Measurements from ENCODE around the gene PPP1R27. TPM values are rescaled to one million over a fixed set of nuclear protein-coding genes. Genes with fewer than 3 reads are reported as not detected.
"Not testable (repeated sequence)": the region's sequence is repeated elsewhere in the genome, so short reads cannot be mapped to it uniquely, and the experiment has no call there.

PPP1R27 gene
- total RNA-seq, 1 donor from 2014 or later, result not detected

DNA sequence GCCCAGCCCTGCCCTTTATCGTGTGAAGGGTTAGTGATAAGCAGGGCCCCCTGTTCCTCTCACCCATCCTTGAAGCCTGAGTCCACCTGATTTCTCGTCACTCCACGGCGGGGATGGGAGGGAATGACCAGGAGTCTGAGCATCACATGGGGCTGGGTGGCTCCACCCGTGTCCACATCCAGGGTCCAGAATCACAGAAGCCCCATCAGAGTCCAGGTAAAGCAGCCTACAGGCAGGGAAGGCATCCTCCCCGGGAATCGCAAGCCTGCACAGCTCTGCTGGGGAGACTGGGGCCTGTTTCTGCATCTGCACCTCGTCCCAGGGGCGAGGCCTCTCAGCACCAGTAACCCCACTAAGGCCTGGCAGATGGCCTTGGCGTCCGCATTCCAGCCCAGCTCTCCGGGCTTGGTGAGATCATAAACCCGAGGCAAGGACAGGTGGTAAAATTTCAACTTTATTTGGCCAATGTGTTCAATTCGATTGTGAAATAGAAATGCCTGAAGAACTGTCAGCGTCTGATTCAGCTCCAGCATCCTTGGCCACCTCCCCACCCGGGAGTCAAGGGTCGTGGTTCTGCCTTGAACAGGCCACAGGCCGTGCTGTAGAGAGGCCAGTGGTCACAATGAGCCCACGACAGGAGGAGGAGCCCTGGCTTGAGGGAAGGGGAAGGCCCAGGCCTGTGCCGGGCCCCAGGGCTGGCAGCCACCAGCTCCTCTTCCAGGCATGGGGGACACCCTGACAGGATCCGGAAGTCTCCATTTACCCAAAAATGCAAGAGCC is 8.1 kb upstream of the PPP1R27 start:
- no peak for DNase-seq (ENCODE audit: low spot score)
- Mint-ChIP-seq H3K4me3 (ENCODE audit: low read depth) (no peak overlapping the region), H3K4me1 (ENCODE audit: low read depth) (no peaks in the 10 kb centered on the region), H3K36me3 (ENCODE audit: low read depth) (peaks cover 38% of the 10 kb centered on the region), H3K9me3 (no peaks in the 10 kb centered on the region), H3K27me3 (ENCODE audit: low read depth) (no peaks in the 10 kb centered on the region), H3K27ac (no peak overlapping the region)
- intact Hi-C loops (cut with micrococcal nuclease), result no loop called here

DNA sequence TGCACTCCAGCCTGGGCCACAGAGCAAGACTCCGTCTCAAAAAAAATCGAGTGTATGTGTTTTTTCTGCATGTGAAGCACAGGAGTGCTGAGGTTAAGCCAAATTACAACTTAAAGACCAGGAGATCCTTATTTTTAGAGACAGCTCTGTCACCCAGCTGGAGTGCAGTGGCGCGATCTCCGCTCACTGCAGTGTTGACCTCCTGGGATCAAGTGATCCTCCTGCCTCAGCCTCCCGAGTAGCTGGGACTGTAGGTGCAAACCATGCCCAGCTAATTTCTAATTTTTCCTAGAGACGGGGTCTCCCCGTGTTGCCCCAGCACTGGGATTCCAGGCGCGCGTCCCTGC is 7.5 kb upstream of the PPP1R27 start:
- intact Hi-C loops (cut with micrococcal nuclease), result no loop called here
- H3K27ac Mint-ChIP-seq, result no peak overlapping the region

DNA sequence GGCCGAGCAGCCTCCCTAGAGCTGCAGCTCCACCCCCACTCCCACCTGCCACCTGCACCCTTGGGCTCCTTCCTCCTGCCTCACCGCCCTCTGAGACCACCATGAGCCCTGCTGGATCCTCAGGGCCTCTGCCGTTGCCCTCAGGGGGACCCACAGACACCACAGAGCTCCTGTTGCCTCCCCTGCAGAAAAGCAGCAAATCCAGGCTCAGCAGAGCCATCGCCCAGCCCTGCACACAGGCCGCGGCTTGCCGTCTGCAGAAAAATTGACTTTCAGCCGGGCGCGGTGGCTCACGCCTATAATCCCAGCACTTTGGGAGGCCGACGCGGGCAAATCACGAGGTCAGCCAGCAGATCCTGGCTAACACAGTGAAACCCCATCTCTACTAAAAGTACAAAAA is 7.0 kb upstream of the PPP1R27 start:
- H3K27ac Mint-ChIP-seq, result no peak overlapping the region
- H3K36me3 Mint-ChIP-seq (ENCODE audit: low read depth), result peaks cover 32% of the 10 kb centered on the region
- H3K9me3 Mint-ChIP-seq, result no peaks in the 10 kb centered on the region
- H3K4me1 Mint-ChIP-seq (ENCODE audit: low read depth), result no peaks in the 10 kb centered on the region
- no peaks in the 10 kb centered on the region for H3K27me3 Mint-ChIP-seq (ENCODE audit: low read depth)
- H3K4me3 Mint-ChIP-seq (ENCODE audit: low read depth), result no peak overlapping the region
- intact Hi-C loops (cut with micrococcal nuclease), result no loop called here
- DNase-seq (ENCODE audit: low spot score), result no peak

More for the DNA sequence above, 7.5 kb upstream of the PPP1R27 start:
- DNase-seq (ENCODE audit: low spot score), result no peak
- no peak overlapping the region for H3K4me3 Mint-ChIP-seq (ENCODE audit: low read depth)
- H3K27me3 Mint-ChIP-seq (ENCODE audit: low read depth), result no peaks in the 10 kb centered on the region
- H3K36me3 Mint-ChIP-seq (ENCODE audit: low read depth), result peaks cover 37% of the 10 kb centered on the region
- no peaks in the 10 kb centered on the region for H3K9me3 Mint-ChIP-seq
- H3K4me1 Mint-ChIP-seq (ENCODE audit: low read depth), result no peaks in the 10 kb centered on the region

DNA sequence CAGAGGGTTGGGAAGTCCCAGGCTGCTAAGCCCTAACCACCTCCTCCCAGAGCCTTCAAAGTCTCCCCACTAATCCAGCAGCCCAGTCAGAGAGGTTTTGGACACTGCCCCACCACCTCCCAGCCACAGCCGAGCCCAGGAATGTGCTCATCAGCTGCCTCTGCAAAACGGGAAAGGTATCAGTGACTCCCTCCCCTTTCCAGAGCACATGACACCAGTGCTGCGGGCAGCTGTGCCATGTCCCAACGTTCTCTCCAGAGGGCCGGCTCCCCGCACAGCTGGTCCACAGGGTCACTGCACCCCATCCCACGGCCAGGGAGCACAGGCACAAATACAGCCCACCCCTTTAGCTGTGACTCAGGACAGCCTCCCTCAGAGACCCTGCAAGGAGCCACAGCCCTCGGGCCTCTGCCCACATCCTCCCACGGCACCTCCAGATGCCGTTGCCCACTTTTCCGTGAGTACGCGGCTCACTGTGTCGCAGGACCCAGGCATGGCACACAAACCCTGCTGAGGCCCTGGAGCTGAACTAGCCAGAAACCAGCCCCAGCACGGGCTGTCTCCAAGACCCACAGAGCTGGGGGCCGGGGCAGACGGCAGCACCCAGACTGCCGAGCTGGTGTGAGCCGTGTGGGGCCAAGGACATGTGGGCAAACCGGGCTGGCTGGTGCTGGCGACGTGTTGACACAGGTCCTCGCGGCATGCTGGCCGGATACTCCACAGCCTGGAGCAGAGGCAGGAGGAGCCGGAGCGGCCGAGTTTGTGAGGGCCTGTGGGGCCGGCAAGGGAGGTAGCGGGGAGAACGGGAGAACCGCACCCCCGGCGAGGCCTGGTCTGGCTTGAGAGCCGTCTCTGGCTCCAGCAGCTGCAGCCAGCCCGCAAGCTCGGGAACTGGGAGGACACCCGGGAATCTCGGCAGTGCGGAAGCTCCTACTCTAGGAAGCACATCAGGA is 6.3 kb upstream of the PPP1R27 start:
- Mint-ChIP-seq H3K4me3 (ENCODE audit: low read depth) (no peak overlapping the region), H3K27ac (no peak overlapping the region), H3K27me3 (ENCODE audit: low read depth) (no peaks in the 10 kb centered on the region), H3K4me1 (ENCODE audit: low read depth) (no peaks in the 10 kb centered on the region), H3K36me3 (ENCODE audit: low read depth) (peaks cover 25% of the 10 kb centered on the region), H3K9me3 (no peaks in the 10 kb centered on the region)
- intact Hi-C loops (cut with micrococcal nuclease), result no loop called here
- no peak for DNase-seq (ENCODE audit: low spot score)

DNA sequence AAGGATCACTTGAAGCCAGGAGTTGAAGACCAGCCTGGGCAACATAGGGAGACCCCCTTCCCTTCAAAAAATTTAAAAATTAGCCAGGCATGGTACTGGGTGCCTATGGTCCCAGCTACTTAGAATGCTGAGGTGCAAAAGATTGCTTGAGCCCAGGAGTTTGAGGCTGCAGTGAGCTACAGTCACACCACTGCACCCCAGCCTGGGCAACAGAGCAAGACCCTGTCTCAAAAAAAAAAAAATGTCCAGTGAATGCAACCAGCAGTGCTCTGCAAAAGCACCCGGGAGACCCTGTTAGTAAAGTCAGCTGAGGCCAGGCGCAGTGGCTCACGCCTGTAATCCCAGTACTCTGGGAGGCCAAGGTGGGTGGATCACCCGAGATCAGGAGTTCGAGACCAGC is 5.2 kb upstream of the PPP1R27 start:
- peaks cover 18% of the 10 kb centered on the region for H3K36me3 Mint-ChIP-seq (ENCODE audit: low read depth)
- DNase-seq (ENCODE audit: low spot score); H3K4me3 Mint-ChIP-seq (ENCODE audit: low read depth); H3K4me1 Mint-ChIP-seq (ENCODE audit: low read depth); H3K9me3 Mint-ChIP-seq; H3K27me3 Mint-ChIP-seq (ENCODE audit: low read depth); H3K27ac Mint-ChIP-seq; intact Hi-C loops (cut with micrococcal nuclease): not testable (repeated sequence)

DNA sequence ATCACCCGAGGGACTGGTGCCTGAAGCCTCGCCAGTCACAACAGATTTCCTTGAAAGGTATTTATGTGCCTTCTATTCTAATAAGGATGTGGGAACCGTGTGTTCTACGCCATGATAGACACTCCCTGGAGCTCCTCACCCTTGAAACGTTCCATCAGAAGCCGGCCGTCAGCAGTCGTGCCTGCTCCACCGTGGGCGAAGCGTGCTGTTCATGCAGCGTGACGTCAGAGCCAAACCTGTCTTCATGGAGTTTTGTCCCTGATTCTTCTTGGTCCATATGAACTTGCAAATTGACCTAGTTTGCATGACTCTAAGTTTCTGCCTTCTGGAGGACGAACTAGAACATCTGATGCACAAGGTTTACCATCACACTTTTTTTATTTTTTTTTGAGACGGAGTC is 4.5 kb upstream of the PPP1R27 start:
- Mint-ChIP-seq H3K4me3 (ENCODE audit: low read depth) (no peak overlapping the region), H3K27me3 (ENCODE audit: low read depth) (no peaks in the 10 kb centered on the region), H3K4me1 (ENCODE audit: low read depth) (no peaks in the 10 kb centered on the region), H3K36me3 (ENCODE audit: low read depth) (peaks cover 11% of the 10 kb centered on the region), H3K27ac (no peak overlapping the region), H3K9me3 (no peaks in the 10 kb centered on the region)
- DNase-seq (ENCODE audit: low spot score), result no peak
- intact Hi-C loops (cut with micrococcal nuclease), result no loop called here

DNA sequence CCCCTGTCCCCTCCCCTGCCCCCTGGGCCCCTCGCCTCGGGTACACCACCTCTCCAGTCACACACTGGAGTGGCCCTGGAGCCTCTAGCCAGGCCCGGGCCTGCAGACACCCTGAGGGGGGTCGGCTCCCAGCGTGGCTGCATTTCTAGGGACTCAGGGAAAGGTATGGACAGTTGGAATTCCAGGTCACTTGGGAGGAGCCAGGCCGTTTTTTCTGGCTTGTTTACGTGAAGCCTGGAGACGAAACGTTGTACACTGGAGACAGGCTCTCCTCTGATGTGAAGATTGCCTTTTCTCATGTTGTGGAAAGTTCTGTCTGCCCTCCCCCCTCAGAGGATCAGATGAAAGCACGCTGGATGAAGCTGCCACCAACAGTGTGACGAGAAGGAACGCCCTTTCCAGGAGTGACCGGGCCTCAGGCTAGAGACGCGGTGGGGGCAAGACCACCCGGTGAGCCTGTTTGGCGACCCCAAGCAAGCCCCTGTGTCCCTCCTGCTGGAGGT is 4.0 kb upstream of the PPP1R27 start:
- peaks cover 6% of the 10 kb centered on the region for H3K36me3 Mint-ChIP-seq (ENCODE audit: low read depth)
- H3K27ac Mint-ChIP-seq, result no peak overlapping the region
- H3K9me3 Mint-ChIP-seq, result no peaks in the 10 kb centered on the region
- intact Hi-C loops (cut with micrococcal nuclease), result no loop called here
- H3K4me1 Mint-ChIP-seq (ENCODE audit: low read depth), result peaks cover under 1% of the 10 kb centered on the region
- H3K27me3 Mint-ChIP-seq (ENCODE audit: low read depth), result no peaks in the 10 kb centered on the region
- no peak overlapping the region for H3K4me3 Mint-ChIP-seq (ENCODE audit: low read depth)
- no peak for DNase-seq (ENCODE audit: low spot score)

DNA sequence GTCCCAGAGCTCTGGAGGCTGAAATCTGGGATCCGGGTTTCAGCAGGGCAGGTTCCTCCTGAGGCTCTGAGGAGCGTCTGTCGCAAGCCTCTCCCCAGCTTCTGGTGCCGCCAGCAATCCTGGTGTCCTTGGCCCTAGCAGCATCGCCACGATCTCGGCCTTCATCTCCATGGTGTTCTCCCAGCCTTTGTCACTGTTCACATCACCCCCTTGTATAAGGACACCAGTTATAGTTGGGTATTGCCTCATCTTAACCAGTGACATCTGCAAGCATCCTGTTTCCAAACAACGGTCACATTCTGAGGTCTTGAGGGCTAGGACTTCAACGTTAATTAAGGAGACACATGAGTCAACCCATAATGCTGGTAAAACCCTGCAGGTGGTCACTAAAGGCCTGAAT is 2.8 kb upstream of the PPP1R27 start:
- DNase-seq (ENCODE audit: low spot score), result no peak
- Mint-ChIP-seq H3K4me3 (ENCODE audit: low read depth) (no peak overlapping the region), H3K4me1 (ENCODE audit: low read depth) (peaks cover 3% of the 10 kb centered on the region), H3K9me3 (no peaks in the 10 kb centered on the region), H3K27me3 (ENCODE audit: low read depth) (no peaks in the 10 kb centered on the region), H3K27ac (no peak overlapping the region), H3K36me3 (ENCODE audit: low read depth) (no peaks in the 10 kb centered on the region)
- intact Hi-C loops (cut with micrococcal nuclease), result no loop called here

DNA sequence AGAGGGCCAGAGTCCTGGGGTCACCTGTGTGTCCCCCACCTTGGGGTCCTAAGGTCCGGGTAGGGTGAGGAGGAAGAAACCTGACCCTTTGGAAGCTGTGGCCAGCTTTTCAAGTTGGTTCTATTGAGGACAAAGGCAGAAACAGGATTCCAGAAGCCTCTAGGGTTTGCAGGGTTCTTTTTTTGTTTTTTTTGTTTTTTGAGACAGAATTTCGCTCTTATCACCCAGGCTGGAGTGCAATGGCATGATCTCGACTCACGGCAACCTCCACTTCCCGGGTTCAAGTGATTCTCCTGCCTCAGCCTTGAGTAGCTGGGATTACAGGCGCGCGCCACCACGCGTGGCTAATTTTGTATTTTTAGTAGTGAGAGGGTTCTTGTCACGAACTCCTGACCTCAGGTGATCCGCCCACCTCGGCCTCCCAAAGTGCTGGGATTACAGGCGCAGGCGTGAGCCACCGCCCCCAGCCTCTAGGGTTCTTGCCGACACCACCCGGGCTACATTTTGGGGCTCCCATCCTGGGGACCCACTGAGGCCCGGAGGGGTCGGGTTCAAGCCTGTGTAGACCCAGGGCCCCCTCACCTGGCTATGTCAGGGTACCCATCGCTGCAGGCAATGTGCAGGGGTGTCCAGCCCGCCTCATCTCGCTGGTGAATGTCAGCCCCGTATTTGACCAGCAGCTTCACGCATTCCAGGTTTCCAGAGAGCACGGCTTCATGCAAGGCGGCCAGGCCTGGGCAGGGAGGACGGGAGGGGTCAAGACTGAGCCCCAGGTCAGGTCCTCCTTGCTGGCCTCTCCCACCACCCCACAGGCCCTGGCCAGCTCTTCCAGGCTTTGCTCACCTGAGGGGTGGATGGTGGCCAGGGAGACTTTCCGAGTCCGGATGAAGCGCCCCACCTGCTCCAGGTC is 674 bp downstream of the PPP1R27 start:
- Mint-ChIP-seq H3K27me3 (ENCODE audit: low read depth) (no peaks in the 10 kb centered on the region), H3K4me1 (ENCODE audit: low read depth) (peaks cover 17% of the 10 kb centered on the region), H3K9me3 (no peaks in the 10 kb centered on the region), H3K4me3 (ENCODE audit: low read depth) (peak overlapping the region; percentile 83), H3K36me3 (ENCODE audit: low read depth) (no peaks in the 10 kb centered on the region), H3K27ac (peak overlapping the region; percentile 75)
- intact Hi-C loops (cut with micrococcal nuclease), result loop anchor here (1.0 to 5.0 kb wide), 2 partner anchors 26 to 38 kb away; partner anchors contain the start of genes ARHGDIA and P4HB
- DNase-seq (ENCODE audit: low spot score), result no peak

DNA sequence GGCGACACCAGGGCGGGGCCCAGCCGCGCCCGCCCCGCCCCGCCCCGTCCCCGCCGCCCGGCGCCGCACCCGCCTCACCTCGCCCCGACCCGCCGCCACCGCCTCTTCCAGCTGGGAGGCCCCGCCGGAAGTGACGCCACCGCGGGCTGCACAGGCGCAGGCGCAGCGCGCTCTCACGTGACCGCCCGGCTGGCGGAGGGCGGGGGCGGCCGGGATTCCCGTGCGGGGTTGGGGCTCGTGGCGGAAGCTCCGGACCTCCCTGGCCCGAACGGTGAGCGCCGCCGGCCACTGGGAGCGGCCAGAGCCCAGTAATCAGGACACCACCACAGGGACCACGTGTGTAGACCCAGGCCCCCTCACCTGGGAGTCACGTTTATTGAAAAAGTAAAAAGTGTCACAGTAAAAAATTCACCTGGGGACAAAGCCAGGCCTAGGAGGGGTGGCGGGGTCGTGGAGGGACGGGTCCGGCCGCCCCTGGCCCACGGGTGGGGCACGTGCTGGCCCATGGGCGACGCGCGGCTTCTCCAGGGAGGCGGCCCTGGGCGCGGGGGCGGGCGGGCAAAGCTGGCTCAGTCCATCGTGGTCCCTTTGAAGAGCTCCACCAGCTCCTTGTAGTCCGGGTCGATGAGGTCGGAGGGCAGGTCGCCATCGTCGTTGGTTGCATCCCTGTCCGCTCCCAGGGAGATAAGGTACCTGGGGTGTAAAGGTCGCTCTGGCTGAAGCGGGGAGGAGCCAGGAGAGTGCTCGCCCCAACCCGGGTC is 1.5 kb downstream of the PPP1R27 start, which contains the start of gene MCRIP1:
Gene MCRIP1, minus strand, starts transcription at position 132 of the 761 bp plus-strand sequence. CDS start 8,785 bp downstream, outside the sequence.
- Mint-ChIP-seq H3K4me1 (ENCODE audit: low read depth) (peaks cover 17% of the 10 kb centered on the region), H3K4me3 (ENCODE audit: low read depth) (peak within 1 kb of the TSS; percentile 90), H3K27ac (peak within 1 kb of the TSS; percentile 90), H3K27me3 (ENCODE audit: low read depth) (no peaks in the 10 kb centered on the region), H3K9me3 (no peaks in the 10 kb centered on the region), H3K36me3 (ENCODE audit: low read depth) (no peaks in the 10 kb centered on the region)
- intact Hi-C loops (cut with micrococcal nuclease), result loop anchor here (1.0 to 5.0 kb wide), 2 partner anchors 27 to 39 kb away; partner anchors contain the start of genes ARHGDIA and P4HB
- peak; percentile 94 for DNase-seq (ENCODE audit: low spot score)

DNA sequence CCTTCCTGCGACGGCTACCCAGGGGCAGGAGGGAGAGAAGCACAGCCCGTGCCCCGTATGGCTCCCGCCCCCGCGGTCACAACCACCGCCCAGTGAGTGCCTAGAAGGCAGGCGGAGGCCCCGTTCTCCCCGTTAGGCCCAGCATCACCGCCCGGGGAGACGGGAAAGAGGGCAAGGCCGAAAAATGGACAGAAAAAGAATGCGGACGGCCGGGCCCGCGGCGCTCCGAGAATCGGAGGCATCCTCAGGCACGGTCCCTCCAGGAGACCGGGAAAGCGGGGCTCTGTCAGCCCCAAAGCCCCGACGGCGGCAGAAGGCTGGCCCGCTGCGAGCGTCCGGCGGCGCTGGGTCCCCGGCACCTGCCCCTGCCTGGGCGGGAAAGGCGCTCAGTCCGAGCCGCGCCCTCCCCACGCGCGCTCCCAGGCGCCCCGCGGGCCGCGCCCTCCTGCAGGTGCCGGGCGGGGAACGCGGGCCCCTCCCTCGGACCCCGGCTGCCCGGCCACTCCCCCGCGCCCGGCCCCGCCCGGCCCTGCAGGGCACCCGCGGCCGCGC is 2.2 kb downstream of the PPP1R27 start:
- intact Hi-C loops (cut with micrococcal nuclease), result loop anchor here (1.0 to 5.0 kb wide), 2 partner anchors 28 to 40 kb away; partner anchors contain the start of genes ARHGDIA and P4HB
- H3K27me3 Mint-ChIP-seq (ENCODE audit: low read depth), result no peaks in the 10 kb centered on the region
- H3K4me3 Mint-ChIP-seq (ENCODE audit: low read depth), result peak overlapping the region; percentile 90
- H3K36me3 Mint-ChIP-seq (ENCODE audit: low read depth), result no peaks in the 10 kb centered on the region
- peaks cover 17% of the 10 kb centered on the region for H3K4me1 Mint-ChIP-seq (ENCODE audit: low read depth)
- DNase-seq (ENCODE audit: low spot score), result no peak
- H3K9me3 Mint-ChIP-seq, result no peaks in the 10 kb centered on the region
- H3K27ac Mint-ChIP-seq, result peak overlapping the region; percentile 90
